WTC11 (cell line): ENCODE results near the gene C5orf15. TPM values are rescaled to one million over a fixed set of nuclear protein-coding genes. Genes with fewer than 3 reads are reported as not detected.

ENCODE experiments used
- ATAC-seq: fragments of 200-7000 bp; cut with Tn5 transposase; 2 replicates; pipeline ENCODE4 v1.10.0; 2021; ENCODE audit warnings: mild to moderate bottlenecking, moderate library complexity
- CTCF ChIA-PET: fragments of 300-600 bp; sonication (Branson Sonifier 250); formaldehyde crosslinking; loops from one replicate; lab custom pipeline; 2021; ENCODE audit warnings: antibody characterized with exemption; lab: Charles Lee
- POLR2A ChIA-PET: fragments of 350-600 bp; sonication (Branson Sonifier 250); formaldehyde crosslinking; loops from one replicate; lab custom pipeline; 2021; ENCODE audit warnings: antibody characterized with exemption; lab: Charles Lee
- DNase-seq: peaks from one replicate; pipeline ENCODE4 v3.0.0; 2021; ENCODE audit warnings: low spot score
- H3K27ac Mint-ChIP-seq: 2 replicates; pipeline ENCODE4 v1.8.0; 2021; ENCODE audit warnings: mixed read lengths
- H3K27me3 Mint-ChIP-seq: 2 replicates; pipeline ENCODE4 v1.8.0; 2021; ENCODE audit warnings: low read depth, mild to moderate bottlenecking, moderate library complexity, mixed read lengths
- H3K36me3 Mint-ChIP-seq: 2 replicates; pipeline ENCODE4 v1.8.0; 2021; ENCODE audit warnings: mixed read lengths
- H3K4me1 Mint-ChIP-seq: 2 replicates; pipeline ENCODE4 v1.8.0; 2022; ENCODE audit warnings: mixed read lengths
- H3K4me3 Mint-ChIP-seq: 2 replicates; pipeline ENCODE4 v1.8.0; 2021; ENCODE audit warnings: mild to moderate bottlenecking, moderate library complexity, mixed read lengths
- H3K9me3 Mint-ChIP-seq: 2 replicates; pipeline ENCODE4 v1.8.0; 2021; ENCODE audit warnings: mixed read lengths
- ATF1 ChIP-seq: sonication (generic); formaldehyde crosslinking; IDR thresholded peaks from 2 replicates; pipeline ENCODE4 v1.8.1; 2023; ENCODE audit warnings: mild to moderate bottlenecking, moderate library complexity, missing genetic modification reagents
- FOXP4 ChIP-seq: sonication (generic); formaldehyde crosslinking; IDR thresholded peaks from 2 replicates; pipeline ENCODE4 v1.8.0; 2022; ENCODE audit warnings: mild to moderate bottlenecking, missing genetic modification reagents
- JUN ChIP-seq: sonication (generic); formaldehyde crosslinking; IDR thresholded peaks from 2 replicates; pipeline ENCODE4 v1.8.0; 2023; ENCODE audit warnings: mild to moderate bottlenecking, missing genetic modification reagents
- NR2C2 ChIP-seq: sonication (generic); formaldehyde crosslinking; IDR thresholded peaks from 2 replicates; pipeline ENCODE4 v1.8.0; 2022; ENCODE audit warnings: mild to moderate bottlenecking, missing genetic modification reagents
- SMAD4 ChIP-seq: sonication (generic); formaldehyde crosslinking; IDR thresholded peaks from 2 replicates; pipeline ENCODE4 v1.8.0; 2022; ENCODE audit warnings: mild to moderate bottlenecking, missing genetic modification reagents
- SOX15 ChIP-seq: fragments of 250-450 bp; sonication (Bioruptor Pico); IDR thresholded peaks from 2 replicates; pipeline ENCODE4 v1.9.0; 2021; ENCODE audit warnings: mild to moderate bottlenecking
- USF1 ChIP-seq: sonication (generic); formaldehyde crosslinking; IDR thresholded peaks from 2 replicates; pipeline ENCODE4 v1.8.0; 2022; ENCODE audit warnings: mild to moderate bottlenecking, missing genetic modification reagents
- ZNF121 ChIP-seq: sonication (generic); formaldehyde crosslinking; IDR thresholded peaks from 2 replicates; pipeline ENCODE4 v1.8.0; 2023; ENCODE audit warnings: missing genetic modification reagents
- ZNF232 ChIP-seq: sonication (generic); formaldehyde crosslinking; IDR thresholded peaks from 2 replicates; pipeline ENCODE4 v1.8.0; 2022; ENCODE audit warnings: mild to moderate bottlenecking, missing genetic modification reagents
- total RNA-seq: library from RNA; stranded (reverse); gene quantifications from 3 replicates; pipeline ENCODE4 v1.2.3, GENCODE V29; 2021
- TF ChIP-seq, protein P1 (sequence below): sonication (generic); formaldehyde crosslinking; IDR thresholded peaks from 2 replicates; pipeline ENCODE4 v1.8.1; 2023; ENCODE audit warnings: mild to moderate bottlenecking, missing genetic modification reagents, moderate library complexity
- TF ChIP-seq, protein P2 (sequence below): sonication (generic); formaldehyde crosslinking; IDR thresholded peaks from 2 replicates; pipeline ENCODE4 v1.8.0; 2022; ENCODE audit warnings: mild to moderate bottlenecking, missing genetic modification reagents
- TF ChIP-seq, protein P3 (sequence below): sonication (generic); formaldehyde crosslinking; IDR thresholded peaks from 2 replicates; pipeline ENCODE4 v1.8.0; 2023; ENCODE audit warnings: mild to moderate bottlenecking, missing genetic modification reagents

Gene C5orf15
- total RNA-seq, 1 experiment from 2014 or later = 32.7 TPM

- no peak for ATAC-seq
- ChIA-PET CTCF (no interaction called here), POLR2A (no interaction called here)
- no peak for DNase-seq
- no peaks in the 10 kb centered on the region for H3K27me3 Mint-ChIP-seq
- no peak for TF ChIP-seq ZNF121 (CRISPR knock-in tag)
- TF ChIP-seq, protein P1, sequence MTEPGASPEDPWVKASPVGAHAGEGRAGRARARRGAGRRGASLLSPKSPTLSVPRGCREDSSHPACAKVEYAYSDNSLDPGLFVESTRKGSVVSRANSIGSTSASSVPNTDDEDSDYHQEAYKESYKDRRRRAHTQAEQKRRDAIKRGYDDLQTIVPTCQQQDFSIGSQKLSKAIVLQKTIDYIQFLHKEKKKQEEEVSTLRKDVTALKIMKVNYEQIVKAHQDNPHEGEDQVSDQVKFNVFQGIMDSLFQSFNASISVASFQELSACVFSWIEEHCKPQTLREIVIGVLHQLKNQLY (CRISPR knock-in tag) = no peak
- no peak for TF ChIP-seq USF1
- TF ChIP-seq NR2C2 = no peak
- TF ChIP-seq ATF1 (CRISPR knock-in tag) = no peak
- no peak for TF ChIP-seq ZNF232 (CRISPR knock-in tag)
- TF ChIP-seq, protein P2, sequence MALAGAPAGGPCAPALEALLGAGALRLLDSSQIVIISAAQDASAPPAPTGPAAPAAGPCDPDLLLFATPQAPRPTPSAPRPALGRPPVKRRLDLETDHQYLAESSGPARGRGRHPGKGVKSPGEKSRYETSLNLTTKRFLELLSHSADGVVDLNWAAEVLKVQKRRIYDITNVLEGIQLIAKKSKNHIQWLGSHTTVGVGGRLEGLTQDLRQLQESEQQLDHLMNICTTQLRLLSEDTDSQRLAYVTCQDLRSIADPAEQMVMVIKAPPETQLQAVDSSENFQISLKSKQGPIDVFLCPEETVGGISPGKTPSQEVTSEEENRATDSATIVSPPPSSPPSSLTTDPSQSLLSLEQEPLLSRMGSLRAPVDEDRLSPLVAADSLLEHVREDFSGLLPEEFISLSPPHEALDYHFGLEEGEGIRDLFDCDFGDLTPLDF (CRISPR knock-in tag) = no peak
- TF ChIP-seq, protein P3, sequence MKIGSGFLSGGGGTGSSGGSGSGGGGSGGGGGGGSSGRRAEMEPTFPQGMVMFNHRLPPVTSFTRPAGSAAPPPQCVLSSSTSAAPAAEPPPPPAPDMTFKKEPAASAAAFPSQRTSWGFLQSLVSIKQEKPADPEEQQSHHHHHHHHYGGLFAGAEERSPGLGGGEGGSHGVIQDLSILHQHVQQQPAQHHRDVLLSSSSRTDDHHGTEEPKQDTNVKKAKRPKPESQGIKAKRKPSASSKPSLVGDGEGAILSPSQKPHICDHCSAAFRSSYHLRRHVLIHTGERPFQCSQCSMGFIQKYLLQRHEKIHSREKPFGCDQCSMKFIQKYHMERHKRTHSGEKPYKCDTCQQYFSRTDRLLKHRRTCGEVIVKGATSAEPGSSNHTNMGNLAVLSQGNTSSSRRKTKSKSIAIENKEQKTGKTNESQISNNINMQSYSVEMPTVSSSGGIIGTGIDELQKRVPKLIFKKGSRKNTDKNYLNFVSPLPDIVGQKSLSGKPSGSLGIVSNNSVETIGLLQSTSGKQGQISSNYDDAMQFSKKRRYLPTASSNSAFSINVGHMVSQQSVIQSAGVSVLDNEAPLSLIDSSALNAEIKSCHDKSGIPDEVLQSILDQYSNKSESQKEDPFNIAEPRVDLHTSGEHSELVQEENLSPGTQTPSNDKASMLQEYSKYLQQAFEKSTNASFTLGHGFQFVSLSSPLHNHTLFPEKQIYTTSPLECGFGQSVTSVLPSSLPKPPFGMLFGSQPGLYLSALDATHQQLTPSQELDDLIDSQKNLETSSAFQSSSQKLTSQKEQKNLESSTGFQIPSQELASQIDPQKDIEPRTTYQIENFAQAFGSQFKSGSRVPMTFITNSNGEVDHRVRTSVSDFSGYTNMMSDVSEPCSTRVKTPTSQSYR (CRISPR knock-in tag) = no peak
- no peak for TF ChIP-seq JUN (CRISPR knock-in tag)
- no peak for TF ChIP-seq SOX15 (CRISPR knock-in tag)
- no peak for TF ChIP-seq SMAD4
- no peak for TF ChIP-seq FOXP4 (CRISPR knock-in tag)
- H3K4me1 Mint-ChIP-seq = no peaks in the 10 kb centered on the region
- no peaks in the 10 kb centered on the region for H3K9me3 Mint-ChIP-seq
- no peaks in the 10 kb centered on the region for H3K36me3 Mint-ChIP-seq
- no peak overlapping the region for H3K27ac Mint-ChIP-seq
- no peak overlapping the region for H3K4me3 Mint-ChIP-seq
Observed at GRCh38 chr5:133906303-133906702, 62.1 kb downstream of the C5orf15 start.

Other genes with a start within 250 kb of the C5orf15 start
- 266 to 274 TPM (median 268 TPM) in 3 replicates for gene VDAC1, start 36.4 kb upstream of the C5orf15 start, total RNA-seq
- gene TCF7, start 146.1 kb upstream of the C5orf15 start, total RNA-seq = 8.9 to 11.3 TPM (median 9.6 TPM) in 3 replicates
- 280 to 303 TPM (median 285 TPM) in 3 replicates for gene SKP1, start 208.3 kb upstream of the C5orf15 start, total RNA-seq